Esophagus muscularis mucosa (tissue), 4 donors: ENCODE data around the gene PIEZO1. TPM values are rescaled to one million over a fixed set of nuclear protein-coding genes. Genes with fewer than 3 reads are reported as not detected.

Source experiments
- DNase-seq: peaks from one replicate; pipeline ENCODE4 v3.0.0-alpha.2; 2017; ENCODE audit errors: extremely low spot score
- H3K27ac ChIP-seq, 4 donors: fragments of 200-600 bp; sonication (generic); replicated peaks in 1 of 4; 1 replicate in 3 of 4; 2 replicates in 1 of 4; pipeline ENCODE4 v1.5.1; 2016 to 2019; ENCODE audit warnings: mild to moderate bottlenecking in 1 of 4
- H3K27me3 ChIP-seq, 4 donors: fragments of 200-600 bp; sonication (generic); one replicate each; pipeline versions ENCODE4 v1.5.1 to v1.6.0; 2016 to 2019
- H3K36me3 ChIP-seq, 4 donors: fragments of 200-600 bp; sonication (generic); one replicate each; pipeline ENCODE4 v1.5.1; 2016 to 2019
- H3K4me1 ChIP-seq, 4 donors: fragments of 200-600 bp; sonication (generic); one replicate each; pipeline ENCODE4 v1.5.1; 2016 to 2019
- H3K4me3 ChIP-seq, 4 donors: fragments of 200-600 bp; sonication (generic); 1 replicate in 2 of 4; 2 replicates in 2 of 4; pipeline ENCODE4 v1.5.1; 2016 to 2019; ENCODE audit warnings: mild to moderate bottlenecking in 4 of 4, moderate library complexity in 1 of 4
- H3K9me3 ChIP-seq, 4 donors: fragments of 200-600 bp; sonication (generic); 1 replicate in 3 of 4; 2 replicates in 1 of 4; pipeline ENCODE4 v1.5.1; 2016 to 2019
- EP300 ChIP-seq: sonication (generic); formaldehyde crosslinking; IDR thresholded peaks from one replicate; pipeline ENCODE4 v1.6.1; 2017; ENCODE audit warnings: antibody characterized with exemption
- POLR2A ChIP-seq: fragments of 450-650 bp; IDR thresholded peaks from one replicate; pipeline ENCODE4 v1.6.1; 2017; ENCODE audit warnings: antibody characterized with exemption, moderate library complexity, mild to moderate bottlenecking, low read depth
- POLR2AphosphoS5 ChIP-seq, 2 donors: sonication (generic); formaldehyde crosslinking; IDR thresholded peaks; one replicate each; pipeline ENCODE4 v1.6.1; 2017; ENCODE audit warnings: antibody characterized with exemption in 2 of 2
- WGBS: methylation state at CpG from one replicate; pipeline ENCODE4 v1.1.5; 2018; 5-methylcytosine and 5-hydroxymethylcytosine counted together
- intact Hi-C: fragments of 100-400 bp; cut with DNase I; formaldehyde crosslinking; loops from one replicate; pipeline ENCODE4 v1.15.1; 2023
- total RNA-seq, 4 donors: library from RNA; depleted of rRNA; stranded (reverse); fragments of >200 nt; gene quantifications; one replicate each; pipeline versions ENCODE4 v1.1.0 to v1.2.1, GENCODE V29; 2016
- TF ChIP-seq, protein P1 (sequence below), 3 experiments: fragments of 200-600 bp in 2 of 3; fragments of 450-650 bp in 1 of 3; sonication (generic) in 2 of 3; IDR thresholded peaks; one replicate each; pipeline ENCODE4 v1.5.1; 2017 to 2019; ENCODE audit warnings: antibody characterized with exemption in 3 of 3, mild to moderate bottlenecking in 2 of 3, moderate library complexity in 1 of 3

The PIEZO1 gene
- total RNA-seq, 4 donors from 2014 or later = 140 to 298 (median 182) TPM

DNA sequence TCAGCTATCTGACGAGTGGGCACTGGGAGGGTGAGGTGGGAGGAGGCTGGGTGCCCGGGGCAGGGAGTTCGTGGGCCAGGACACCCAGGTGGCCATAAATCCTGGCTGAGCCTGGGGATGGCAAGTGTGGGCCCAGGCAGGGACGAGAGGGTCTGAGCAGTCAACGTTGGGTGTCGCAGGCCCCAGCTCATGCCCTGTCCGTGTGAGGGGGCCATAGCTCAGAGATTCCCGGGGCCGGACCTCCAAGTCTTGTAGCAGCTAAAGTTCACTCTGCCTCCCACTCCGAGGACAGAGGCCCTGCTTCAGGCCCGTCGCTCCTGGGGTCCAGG lies 44.3 kb downstream of the PIEZO1 start:
- Histone ChIP-seq H3K36me3 (peaks cover 17 to 74% (median 62%) of the 10 kb centered on the region in 4 donors), H3K9me3 (no peaks in the 10 kb centered on the region), H3K27ac (no peak overlapping the region), H3K4me1 (peaks cover 25 to 43% (median 36%) of the 10 kb centered on the region in 4 donors), H3K27me3 (no peaks in the 10 kb centered on the region), H3K4me3 (no peak overlapping the region)
- 84% methylated on average over 9 of the region's 12 CpGs for WGBS
- DNase-seq = no peak
- TF ChIP-seq POLR2A (no peak), POLR2AphosphoS5 (IDR thresholded peaks at IDR 0.05) (no peak), EP300 (no peak)
- TF ChIP-seq, protein P1, sequence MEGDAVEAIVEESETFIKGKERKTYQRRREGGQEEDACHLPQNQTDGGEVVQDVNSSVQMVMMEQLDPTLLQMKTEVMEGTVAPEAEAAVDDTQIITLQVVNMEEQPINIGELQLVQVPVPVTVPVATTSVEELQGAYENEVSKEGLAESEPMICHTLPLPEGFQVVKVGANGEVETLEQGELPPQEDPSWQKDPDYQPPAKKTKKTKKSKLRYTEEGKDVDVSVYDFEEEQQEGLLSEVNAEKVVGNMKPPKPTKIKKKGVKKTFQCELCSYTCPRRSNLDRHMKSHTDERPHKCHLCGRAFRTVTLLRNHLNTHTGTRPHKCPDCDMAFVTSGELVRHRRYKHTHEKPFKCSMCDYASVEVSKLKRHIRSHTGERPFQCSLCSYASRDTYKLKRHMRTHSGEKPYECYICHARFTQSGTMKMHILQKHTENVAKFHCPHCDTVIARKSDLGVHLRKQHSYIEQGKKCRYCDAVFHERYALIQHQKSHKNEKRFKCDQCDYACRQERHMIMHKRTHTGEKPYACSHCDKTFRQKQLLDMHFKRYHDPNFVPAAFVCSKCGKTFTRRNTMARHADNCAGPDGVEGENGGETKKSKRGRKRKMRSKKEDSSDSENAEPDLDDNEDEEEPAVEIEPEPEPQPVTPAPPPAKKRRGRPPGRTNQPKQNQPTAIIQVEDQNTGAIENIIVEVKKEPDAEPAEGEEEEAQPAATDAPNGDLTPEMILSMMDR (IDR thresholded peaks at IDR 0.05) = no peak
- intact Hi-C loops = loop anchor here (10.0 kb wide), 1 partner anchor 424 kb away; no protein-coding TSS in a partner anchor

DNA sequence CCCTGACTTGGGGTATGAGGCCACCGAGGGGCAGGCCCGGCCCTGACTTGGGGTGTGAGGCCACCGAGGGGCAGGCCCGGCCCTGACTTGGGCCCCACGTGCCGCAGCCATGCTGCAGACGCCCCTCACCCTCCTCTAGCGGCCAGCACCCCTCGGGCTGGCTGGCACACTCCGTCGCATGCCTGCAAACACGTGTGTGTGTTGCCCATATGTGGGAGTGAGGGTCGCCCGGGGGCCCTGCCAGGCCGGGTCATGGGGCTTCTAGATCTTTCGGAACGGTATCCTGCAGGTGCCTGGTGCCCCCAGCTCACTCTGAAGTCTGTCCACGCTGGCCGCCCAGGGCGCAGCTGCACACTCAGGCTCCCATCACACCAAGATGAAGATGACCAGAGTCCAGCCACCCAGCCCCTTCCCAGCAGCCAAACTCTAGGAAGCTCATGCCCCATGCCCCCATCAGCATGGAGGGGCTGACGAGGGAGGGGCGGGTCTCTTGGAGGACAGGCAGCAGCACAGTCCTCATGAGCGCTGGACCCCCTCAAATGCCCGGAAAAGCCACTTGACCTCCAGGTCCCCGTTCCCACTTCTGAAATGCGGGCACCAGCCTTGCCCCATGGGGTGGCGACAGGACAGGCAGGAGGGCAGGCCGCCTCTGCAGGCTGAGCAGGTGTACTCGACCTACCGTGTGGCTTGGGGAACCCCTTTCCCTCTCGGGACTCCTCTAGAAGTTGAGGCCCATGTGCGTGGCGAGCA lies 44.9 kb downstream of the PIEZO1 start:
- Histone ChIP-seq H3K9me3 (no peaks in the 10 kb centered on the region), H3K4me3 (no peak overlapping the region), H3K4me1 (peaks cover 22 to 37% (median 31%) of the 10 kb centered on the region in 4 donors), H3K36me3 (peaks cover 22 to 79% (median 68%) of the 10 kb centered on the region in 4 donors), H3K27ac (no peak overlapping the region), H3K27me3 (no peaks in the 10 kb centered on the region)
- DNase-seq = no peak
- intact Hi-C loops = loop anchor here (10.0 kb wide), 1 partner anchor 425 kb away; no protein-coding TSS in a partner anchor
- 100% methylated on average over 2 of the region's 33 CpGs for WGBS
- TF ChIP-seq EP300 = no peak
- TF ChIP-seq POLR2A = no peak
- TF ChIP-seq, protein P1 (IDR thresholded peaks at IDR 0.05) = no peak
- no peak for TF ChIP-seq POLR2AphosphoS5 (IDR thresholded peaks at IDR 0.05)

DNA sequence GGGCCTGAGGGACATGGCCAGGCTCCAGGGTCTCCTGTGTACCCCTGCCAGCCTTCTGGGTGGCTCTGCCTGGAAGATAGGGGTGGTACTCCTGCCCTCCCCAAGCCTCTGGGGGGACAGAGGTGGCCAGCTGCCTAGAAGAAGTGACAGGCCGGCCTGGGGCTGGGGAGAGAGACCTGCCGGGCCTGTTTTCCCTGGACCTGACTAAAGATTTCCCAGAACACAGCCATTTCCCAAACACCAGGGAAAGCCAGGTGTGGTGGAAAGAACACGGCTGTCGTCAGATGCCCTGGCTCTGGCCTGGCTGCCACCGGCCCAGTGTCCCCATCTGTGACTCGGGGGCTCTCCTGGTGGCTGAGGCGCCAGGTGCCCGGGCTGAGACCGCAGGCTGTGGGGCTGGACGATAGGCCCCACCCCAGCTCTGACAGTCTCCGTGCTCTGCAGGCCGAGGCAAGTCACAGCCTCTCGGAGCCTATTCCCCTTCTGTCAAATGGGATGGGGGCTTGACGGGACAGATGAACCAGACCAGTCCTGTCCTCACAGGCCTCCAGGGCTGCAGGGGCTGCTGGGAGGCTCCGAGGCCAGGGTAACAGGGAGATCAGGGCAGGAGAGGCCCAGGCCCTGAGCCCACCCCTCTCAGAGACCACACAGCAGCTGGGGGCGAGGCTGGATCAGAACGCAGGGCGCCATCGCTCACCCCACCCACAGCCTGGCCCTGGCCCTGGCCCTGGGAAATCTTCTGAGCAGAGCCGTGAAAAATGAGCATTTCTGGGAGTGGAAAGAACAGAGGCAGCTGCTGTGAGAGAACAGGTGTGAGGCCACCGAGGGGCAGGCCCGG lies 45.7 kb downstream of the PIEZO1 start:
- H3K36me3 ChIP-seq = peaks cover 30 to 87% (median 76%) of the 10 kb centered on the region in 4 donors
- no peaks in the 10 kb centered on the region for H3K9me3 ChIP-seq
- no peaks in the 10 kb centered on the region for H3K27me3 ChIP-seq
- intact Hi-C loops = no loop called here
- H3K4me3 ChIP-seq = no peak overlapping the region
- TF ChIP-seq POLR2AphosphoS5 (IDR thresholded peaks at IDR 0.05) (no peak), EP300 (no peak), POLR2A (no peak)
- TF ChIP-seq, protein P1 (IDR thresholded peaks at IDR 0.05) = no peak
- DNase-seq = no peak
- WGBS = 86% methylated on average over 6 of the region's 22 CpGs
- H3K4me1 ChIP-seq = peaks cover 14 to 29% (median 23%) of the 10 kb centered on the region in 4 donors
- H3K27ac ChIP-seq = peak overlapping the region in 1 of 4 donors; percentile 7

DNA sequence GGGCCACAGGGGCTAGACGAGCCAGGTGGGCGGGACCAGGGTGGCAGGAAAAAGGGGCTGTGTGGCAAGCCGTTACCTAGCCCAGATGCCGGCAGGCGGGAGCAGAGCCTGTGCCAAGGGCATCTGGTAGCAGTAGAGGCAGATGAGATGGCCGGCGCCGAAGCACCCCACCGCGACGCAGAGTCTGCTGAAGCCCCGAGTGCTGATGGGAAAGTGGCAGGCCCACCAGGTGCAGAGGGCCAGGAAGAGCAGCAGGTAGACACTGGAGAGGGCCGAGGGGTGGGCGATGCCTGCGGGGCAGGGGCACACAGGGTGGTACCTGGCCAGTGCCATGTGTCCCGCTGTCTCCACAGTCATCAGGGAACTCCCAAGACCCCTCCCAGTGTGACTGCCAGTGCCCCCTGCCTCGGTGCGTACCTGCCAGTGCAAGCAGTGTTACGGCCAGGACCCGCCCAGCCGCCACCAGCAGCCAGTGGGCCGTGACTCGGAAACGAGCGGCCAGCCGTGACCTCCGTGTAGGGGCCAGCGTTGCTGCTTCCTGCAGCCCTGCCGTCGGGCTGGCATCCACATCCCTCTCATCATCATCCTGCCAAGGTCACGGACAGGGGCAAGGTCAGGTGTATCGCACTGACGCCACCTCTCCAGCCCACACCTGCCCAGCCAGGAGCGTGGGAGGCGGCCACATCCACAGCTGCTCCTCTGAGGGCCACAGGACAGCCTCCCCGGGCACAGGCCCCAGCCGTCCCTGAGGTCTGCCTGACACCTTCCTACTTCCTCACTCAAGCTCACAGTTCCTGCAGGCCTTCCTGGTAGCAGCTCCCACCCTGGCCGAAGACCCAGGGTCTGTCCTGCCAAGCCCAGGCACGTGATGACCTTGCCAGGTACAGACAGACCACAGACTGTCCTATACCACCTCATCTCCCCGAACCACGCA lies 46.6 kb downstream of the PIEZO1 start:
- no peak for DNase-seq
- intact Hi-C loops = no loop called here
- Histone ChIP-seq H3K9me3 (no peaks in the 10 kb centered on the region), H3K27ac (peak overlapping the region in 1 of 4 donors; percentile 52), H3K27me3 (no peaks in the 10 kb centered on the region), H3K4me3 (no peak overlapping the region), H3K4me1 (peaks cover 5 to 20% (median 13%) of the 10 kb centered on the region in 4 donors), H3K36me3 (peaks cover 40 to 97% (median 85%) of the 10 kb centered on the region in 4 donors)
- no peak for TF ChIP-seq EP300
- TF ChIP-seq, protein P1 (IDR thresholded peaks at IDR 0.05) = no peak
- TF ChIP-seq POLR2A = no peak
- TF ChIP-seq POLR2AphosphoS5 (IDR thresholded peaks at IDR 0.05) = no peak
- WGBS = 85% methylated on average over 22 of the region's 41 CpGs
